K562 (cell line): ENCODE data around the gene MADD. TPM values are rescaled to one million over a fixed set of nuclear protein-coding genes. Genes with fewer than 3 reads are reported as not detected.

Experiments used
- CBFB ChIP-seq: sonication (generic); formaldehyde crosslinking; IDR thresholded peaks from 2 replicates; pipeline ENCODE4 v1.4.0; 2020; ENCODE audit warnings: mild to moderate bottlenecking, missing genetic modification reagents
- CBX2 ChIP-seq: fragments of 200-600 bp; sonication (generic); IDR thresholded peaks from one replicate; pipeline ENCODE4 v1.6.1; 2012; ENCODE audit warnings: mild to moderate bottlenecking, low read length, inconsistent platforms; ENCODE audit not compliant: insufficient read depth, poor library complexity, severe bottlenecking
- CBX8 ChIP-seq: fragments of 200-600 bp; sonication (generic); IDR thresholded peaks from 2 replicates; pipeline ENCODE4 v1.6.1; 2012; ENCODE audit warnings: borderline replicate concordance, mixed run types, low read depth, mild to moderate bottlenecking, moderate library complexity, mixed read lengths, low read length, control low read depth, inconsistent platforms; ENCODE audit not compliant: poor library complexity, severe bottlenecking; ENCODE audit errors: extremely low read depth
- DMBX1 ChIP-seq: fragments of 250-450 bp; sonication (Bioruptor Pico); IDR thresholded peaks from 2 replicates; pipeline ENCODE4 v1.8.0; 2022; ENCODE audit warnings: inconsistent platforms, mild to moderate bottlenecking, moderate library complexity, borderline replicate concordance
- EZH2 ChIP-seq: IDR thresholded peaks from 2 replicates; pipeline ENCODE4 v1.6.1; 2012; ENCODE audit warnings: low read depth, mild to moderate bottlenecking, inconsistent platforms, low read length, borderline replicate concordance
- FOSL1 ChIP-seq: fragments of 200-800 bp; sonication (Bioruptor generic); conservative IDR thresholded peaks from 2 replicates; pipeline ENCODE4 v1.6.1; 2016; ENCODE audit warnings: missing genetic modification characterization, missing compliant biosample characterization
- GABPB2 ChIP-seq: fragments of 250-450 bp; sonication (Bioruptor Pico); conservative IDR thresholded peaks from 2 replicates; pipeline ENCODE4 v1.5.1; 2021; ENCODE audit warnings: mild to moderate bottlenecking
- IFI16 ChIP-seq: fragments of 250-450 bp; sonication (Bioruptor Pico); IDR thresholded peaks from 2 replicates; pipeline ENCODE4 v2.1.2; 2022; ENCODE audit warnings: mild to moderate bottlenecking, inconsistent platforms
- KAT7 ChIP-seq: sonication (generic); formaldehyde crosslinking; IDR thresholded peaks from 2 replicates; pipeline ENCODE4 v1.8.0; 2022; ENCODE audit warnings: missing genetic modification reagents, mild to moderate bottlenecking, borderline replicate concordance
- L3MBTL2 ChIP-seq: fragments of 450-650 bp; IDR thresholded peaks from 2 replicates; pipeline ENCODE4 v1.6.1; 2016; ENCODE audit warnings: mild to moderate bottlenecking, moderate library complexity
- NFATC3 ChIP-seq: fragments of 450-650 bp; IDR thresholded peaks from 2 replicates; pipeline ENCODE4 v1.6.1; 2017; ENCODE audit warnings: mild to moderate bottlenecking
- PML ChIP-seq: IDR thresholded peaks from 2 replicates; pipeline ENCODE4 v1.6.1; 2012; ENCODE audit warnings: low read length, inconsistent platforms
- PPARD ChIP-seq: fragments of 250-450 bp; sonication (Bioruptor Pico); IDR thresholded peaks from 2 replicates; pipeline ENCODE4 v1.8.0; 2022; ENCODE audit warnings: inconsistent platforms, mild to moderate bottlenecking, moderate library complexity
- TAF9B ChIP-seq: fragments of 450-650 bp; IDR thresholded peaks from 2 replicates; pipeline ENCODE4 v1.6.1; 2018; ENCODE audit warnings: mild to moderate bottlenecking; ENCODE audit not compliant: partially characterized antibody
- ZNF263 ChIP-seq: sonication (generic); formaldehyde crosslinking; IDR thresholded peaks from 2 replicates; pipeline ENCODE4 v1.8.0; 2022; ENCODE audit warnings: mild to moderate bottlenecking, missing genetic modification reagents, borderline replicate concordance
- ZNF384 ChIP-seq: IDR thresholded peaks from 2 replicates; pipeline ENCODE4 v1.6.1; 2012; ENCODE audit warnings: low read depth, low read length, improper control_type of control experiment
- polyA plus RNA-seq, 8 experiments: library from polyadenylated mRNA; depleted of rRNA in 4 of 8; stranded (reverse) in 5 of 8; unstranded in 3 of 8; fragments of >200 nt; fragmentation: Nextera tagmentation in 2 of 8; fragmentation: Illumina TruSeq in 1 of 8; extraction: Ambion mirVana in 2 of 8; extraction: Trizol in 1 of 8; gene quantifications; 2 replicates each; pipeline versions ENCODE4 v1.2.1 to v1.2.3, GENCODE V29; 2011 to 2014; ENCODE audit warnings: inconsistent platforms in 1 of 8, missing spikeins in 1 of 8
- total RNA-seq, 7 experiments: library from RNA; depleted of rRNA in 6 of 7; stranded (reverse); fragments of >200 nt in 6 of 7; fragmentation: Illumina TruSeq in 2 of 7; extraction: Trizol in 2 of 7; gene quantifications; 2 replicates each; pipeline versions ENCODE4 v1.2.1 to v1.2.3, GENCODE V29; 2011 to 2021; ENCODE audit warnings: low replicate concordance in 1 of 7
- TF ChIP-seq, protein P1 (sequence below): fragments of 450-650 bp; formaldehyde crosslinking; IDR thresholded peaks from 2 replicates; pipeline ENCODE4 v1.4.0; 2022; ENCODE audit warnings: missing genetic modification characterization
- TF ChIP-seq, protein P2 (sequence below): fragments of 250-450 bp; sonication (Bioruptor Pico); IDR thresholded peaks from 2 replicates; pipeline ENCODE4 v1.9.0; 2021; ENCODE audit warnings: mild to moderate bottlenecking, inconsistent platforms
- TF ChIP-seq, protein P3 (sequence below): fragments of 200-800 bp; sonication (Bioruptor generic); IDR thresholded peaks from 2 replicates; pipeline ENCODE4 v1.6.1; 2016; ENCODE audit warnings: missing genetic modification characterization, missing compliant biosample characterization

Gene MADD
- total and polyA plus RNA-seq, 9 of the 15 experiments (the other 6 are each of a cell fraction or from before 2014, with no cell fraction given), result 0.68 to 57.6 (median 33.6) TPM

DNA sequence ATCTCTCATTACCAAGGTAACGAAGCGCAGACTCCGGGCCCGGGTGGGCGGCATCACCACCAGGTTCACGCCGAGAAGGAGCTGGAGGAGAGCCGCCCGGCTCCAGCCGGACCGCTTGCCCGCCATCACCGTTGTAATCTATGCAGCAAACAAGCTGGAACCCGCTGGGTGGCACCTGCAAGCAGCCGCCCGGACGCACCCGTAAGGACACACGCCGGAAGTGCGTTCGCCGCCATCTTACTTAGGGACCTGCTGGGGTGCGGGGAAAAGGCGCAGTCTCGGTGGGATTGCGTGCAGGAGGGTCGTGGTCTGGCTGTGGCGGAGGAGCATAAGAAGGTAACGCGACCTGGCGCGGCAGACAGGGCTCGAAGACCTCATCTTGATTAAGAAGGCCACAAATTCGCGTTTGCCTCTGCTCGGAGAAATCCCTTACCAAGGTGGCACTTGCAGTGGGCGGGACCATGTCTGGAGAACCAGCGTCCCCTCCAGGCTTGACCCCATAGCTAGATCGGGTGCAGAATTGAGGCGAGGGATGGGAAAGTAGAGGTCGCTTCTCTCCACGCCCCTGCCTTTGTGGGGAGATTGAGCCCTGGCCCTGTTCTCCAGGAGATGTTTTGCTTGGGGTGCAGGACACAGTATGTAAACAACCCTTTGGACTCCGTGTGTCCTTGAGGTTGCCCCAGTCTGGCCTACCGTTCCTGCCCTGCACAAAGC, 21.1 kb upstream of the MADD start, which contains the start of gene ACP2 (continued):
- TF ChIP-seq DMBX1 (CRISPR knock-in tag), result peak; percentile 85
- no peak for TF ChIP-seq EZH2
- peak; percentile 88; the same call in 1 of the 2 replicates for TF ChIP-seq KAT7 (CRISPR knock-in tag)
- TF ChIP-seq NFATC3, result 0 out of 2 replicates have a peak, but pooled peaks have one; percentile 80
- no peak for TF ChIP-seq CBX2
- TF ChIP-seq FOSL1 (tag), result peak; percentile 66
- no peak for TF ChIP-seq CBX8
- TF ChIP-seq IFI16 (CRISPR knock-in tag), result no peak
- no peak for TF ChIP-seq GABPB2 (CRISPR knock-in tag)
- peak; percentile 76; the same call in 1 of the 2 replicates for TF ChIP-seq ZNF263 (CRISPR knock-in tag)
- TF ChIP-seq, protein P1, sequence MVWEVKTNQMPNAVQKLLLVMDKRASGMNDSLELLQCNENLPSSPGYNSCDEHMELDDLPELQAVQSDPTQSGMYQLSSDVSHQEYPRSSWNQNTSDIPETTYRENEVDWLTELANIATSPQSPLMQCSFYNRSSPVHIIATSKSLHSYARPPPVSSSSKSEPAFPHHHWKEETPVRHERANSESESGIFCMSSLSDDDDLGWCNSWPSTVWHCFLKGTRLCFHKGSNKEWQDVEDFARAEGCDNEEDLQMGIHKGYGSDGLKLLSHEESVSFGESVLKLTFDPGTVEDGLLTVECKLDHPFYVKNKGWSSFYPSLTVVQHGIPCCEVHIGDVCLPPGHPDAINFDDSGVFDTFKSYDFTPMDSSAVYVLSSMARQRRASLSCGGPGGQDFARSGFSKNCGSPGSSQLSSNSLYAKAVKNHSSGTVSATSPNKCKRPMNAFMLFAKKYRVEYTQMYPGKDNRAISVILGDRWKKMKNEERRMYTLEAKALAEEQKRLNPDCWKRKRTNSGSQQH (CRISPR knock-in tag), result 0 out of 2 replicates have a peak, but pooled peaks have one; percentile 31
- peak; percentile 97 for TF ChIP-seq TAF9B
- TF ChIP-seq, protein P2, sequence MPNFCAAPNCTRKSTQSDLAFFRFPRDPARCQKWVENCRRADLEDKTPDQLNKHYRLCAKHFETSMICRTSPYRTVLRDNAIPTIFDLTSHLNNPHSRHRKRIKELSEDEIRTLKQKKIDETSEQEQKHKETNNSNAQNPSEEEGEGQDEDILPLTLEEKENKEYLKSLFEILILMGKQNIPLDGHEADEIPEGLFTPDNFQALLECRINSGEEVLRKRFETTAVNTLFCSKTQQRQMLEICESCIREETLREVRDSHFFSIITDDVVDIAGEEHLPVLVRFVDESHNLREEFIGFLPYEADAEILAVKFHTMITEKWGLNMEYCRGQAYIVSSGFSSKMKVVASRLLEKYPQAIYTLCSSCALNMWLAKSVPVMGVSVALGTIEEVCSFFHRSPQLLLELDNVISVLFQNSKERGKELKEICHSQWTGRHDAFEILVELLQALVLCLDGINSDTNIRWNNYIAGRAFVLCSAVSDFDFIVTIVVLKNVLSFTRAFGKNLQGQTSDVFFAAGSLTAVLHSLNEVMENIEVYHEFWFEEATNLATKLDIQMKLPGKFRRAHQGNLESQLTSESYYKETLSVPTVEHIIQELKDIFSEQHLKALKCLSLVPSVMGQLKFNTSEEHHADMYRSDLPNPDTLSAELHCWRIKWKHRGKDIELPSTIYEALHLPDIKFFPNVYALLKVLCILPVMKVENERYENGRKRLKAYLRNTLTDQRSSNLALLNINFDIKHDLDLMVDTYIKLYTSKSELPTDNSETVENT (CRISPR knock-in tag), result peak; percentile 30; the same call in 1 of the 2 replicates
- TF ChIP-seq L3MBTL2, result peak; percentile 73
- no peak for TF ChIP-seq PPARD (CRISPR knock-in tag)
- peak; percentile 80 for TF ChIP-seq PML
- TF ChIP-seq, protein P3, sequence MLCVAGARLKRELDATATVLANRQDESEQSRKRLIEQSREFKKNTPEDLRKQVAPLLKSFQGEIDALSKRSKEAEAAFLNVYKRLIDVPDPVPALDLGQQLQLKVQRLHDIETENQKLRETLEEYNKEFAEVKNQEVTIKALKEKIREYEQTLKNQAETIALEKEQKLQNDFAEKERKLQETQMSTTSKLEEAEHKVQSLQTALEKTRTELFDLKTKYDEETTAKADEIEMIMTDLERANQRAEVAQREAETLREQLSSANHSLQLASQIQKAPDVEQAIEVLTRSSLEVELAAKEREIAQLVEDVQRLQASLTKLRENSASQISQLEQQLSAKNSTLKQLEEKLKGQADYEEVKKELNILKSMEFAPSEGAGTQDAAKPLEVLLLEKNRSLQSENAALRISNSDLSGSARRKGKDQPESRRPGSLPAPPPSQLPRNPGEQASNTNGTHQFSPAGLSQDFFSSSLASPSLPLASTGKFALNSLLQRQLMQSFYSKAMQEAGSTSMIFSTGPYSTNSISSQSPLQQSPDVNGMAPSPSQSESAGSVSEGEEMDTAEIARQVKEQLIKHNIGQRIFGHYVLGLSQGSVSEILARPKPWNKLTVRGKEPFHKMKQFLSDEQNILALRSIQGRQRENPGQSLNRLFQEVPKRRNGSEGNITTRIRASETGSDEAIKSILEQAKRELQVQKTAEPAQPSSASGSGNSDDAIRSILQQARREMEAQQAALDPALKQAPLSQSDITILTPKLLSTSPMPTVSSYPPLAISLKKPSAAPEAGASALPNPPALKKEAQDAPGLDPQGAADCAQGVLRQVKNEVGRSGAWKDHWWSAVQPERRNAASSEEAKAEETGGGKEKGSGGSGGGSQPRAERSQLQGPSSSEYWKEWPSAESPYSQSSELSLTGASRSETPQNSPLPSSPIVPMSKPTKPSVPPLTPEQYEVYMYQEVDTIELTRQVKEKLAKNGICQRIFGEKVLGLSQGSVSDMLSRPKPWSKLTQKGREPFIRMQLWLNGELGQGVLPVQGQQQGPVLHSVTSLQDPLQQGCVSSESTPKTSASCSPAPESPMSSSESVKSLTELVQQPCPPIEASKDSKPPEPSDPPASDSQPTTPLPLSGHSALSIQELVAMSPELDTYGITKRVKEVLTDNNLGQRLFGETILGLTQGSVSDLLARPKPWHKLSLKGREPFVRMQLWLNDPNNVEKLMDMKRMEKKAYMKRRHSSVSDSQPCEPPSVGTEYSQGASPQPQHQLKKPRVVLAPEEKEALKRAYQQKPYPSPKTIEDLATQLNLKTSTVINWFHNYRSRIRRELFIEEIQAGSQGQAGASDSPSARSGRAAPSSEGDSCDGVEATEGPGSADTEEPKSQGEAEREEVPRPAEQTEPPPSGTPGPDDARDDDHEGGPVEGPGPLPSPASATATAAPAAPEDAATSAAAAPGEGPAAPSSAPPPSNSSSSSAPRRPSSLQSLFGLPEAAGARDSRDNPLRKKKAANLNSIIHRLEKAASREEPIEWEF (CRISPR knock-in tag), result no peak
- TF ChIP-seq CBFB (CRISPR knock-in tag), result no peak; the same call in 1 of the 2 replicates
- no peak for TF ChIP-seq ZNF384
